Activated CD4-positive, CD25-positive, alpha-beta regulatory T cell (primary cell): Measurements from ENCODE around the gene TMEM82.
"Not testable (repeated sequence)": the region's sequence is repeated elsewhere in the genome, so short reads cannot be mapped to it uniquely, and the experiment has no call there.

ENCODE experiments used
- DNase-seq, 4 experiments: peaks; one replicate each; lab custom pipeline; 2025; lab: John Stamatoyannopoulos, UW

The TMEM82 gene

DNA sequence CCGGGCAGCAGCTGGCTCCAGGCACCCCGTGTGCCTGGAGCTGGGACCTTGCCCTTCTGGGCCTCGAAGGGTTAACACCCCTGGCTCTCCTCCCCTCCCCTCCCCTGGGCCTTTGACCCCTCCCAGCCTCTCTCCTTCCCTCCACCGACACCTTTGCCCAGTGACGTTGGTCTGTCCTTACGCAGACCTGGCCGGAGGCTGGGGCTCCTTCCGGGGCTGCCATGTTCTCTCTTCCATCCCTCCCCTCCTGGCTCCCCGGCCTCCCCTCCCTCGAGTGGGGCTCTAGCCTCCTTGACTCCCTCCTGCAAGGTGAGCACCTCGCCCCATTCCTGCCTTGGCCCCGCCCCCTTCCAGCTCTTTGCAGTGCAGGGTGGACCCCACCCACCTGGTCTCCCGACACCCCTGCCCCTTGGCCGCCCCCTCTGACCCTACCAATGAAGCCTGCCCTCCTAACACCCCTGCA is at the start of gene TMEM82:
Gene TMEM82, plus strand, starts transcription at position 161 of the 463 bp plus-strand sequence. Its CDS starts 61 bp downstream, at position 222.
- no peak for DNase-seq

GRCh38 chr1:15693371-15693770 is 48.9 kb upstream of the TMEM82 start:
- no peak for DNase-seq

- peak in 1 of 4 experiments; percentile 11 for DNase-seq
These were observed 45.3 kb upstream of the TMEM82 start for GRCh38 chr1:15696956-15697521.

DNA sequence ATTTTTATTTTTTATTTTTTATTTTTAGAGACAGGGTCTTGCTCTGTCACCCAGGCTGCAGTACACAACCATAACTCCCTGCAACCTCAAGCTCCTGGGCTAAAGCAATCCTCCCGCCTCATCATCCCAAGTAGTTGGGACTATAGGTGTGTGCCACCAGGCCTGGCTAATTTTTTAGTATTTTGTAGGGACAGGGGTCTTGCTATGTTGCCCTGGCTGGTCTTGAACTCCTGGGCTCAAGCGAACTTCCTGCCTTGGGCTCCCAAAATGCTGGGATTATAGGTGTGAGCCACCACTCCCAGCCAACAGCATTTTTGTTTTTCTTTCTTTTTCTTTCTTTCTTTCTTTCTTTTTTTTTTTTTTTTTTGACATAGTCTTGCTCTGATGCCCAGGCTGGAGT is 44.1 kb upstream of the TMEM82 start:
- DNase-seq = no peak

DNA sequence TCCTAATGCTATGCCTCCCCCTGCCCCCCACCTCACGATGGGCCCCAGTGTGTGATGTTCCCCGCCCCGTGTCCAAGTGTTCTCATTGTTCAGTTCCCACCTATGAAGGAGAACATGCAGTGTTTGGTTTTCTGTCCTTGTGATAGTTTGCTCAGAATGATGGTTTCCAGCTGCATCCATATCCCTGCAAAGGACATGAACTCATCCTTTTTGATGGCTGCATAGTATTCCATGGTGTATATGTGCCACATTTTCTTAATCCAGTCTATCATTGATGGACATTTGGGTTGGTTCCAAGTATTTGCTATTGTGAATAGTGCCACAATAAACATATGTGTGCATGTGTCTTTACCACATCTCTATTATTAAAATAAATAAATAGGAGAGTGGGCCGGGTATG is 43.0 kb upstream of the TMEM82 start:
- not testable (repeated sequence) for DNase-seq

DNA sequence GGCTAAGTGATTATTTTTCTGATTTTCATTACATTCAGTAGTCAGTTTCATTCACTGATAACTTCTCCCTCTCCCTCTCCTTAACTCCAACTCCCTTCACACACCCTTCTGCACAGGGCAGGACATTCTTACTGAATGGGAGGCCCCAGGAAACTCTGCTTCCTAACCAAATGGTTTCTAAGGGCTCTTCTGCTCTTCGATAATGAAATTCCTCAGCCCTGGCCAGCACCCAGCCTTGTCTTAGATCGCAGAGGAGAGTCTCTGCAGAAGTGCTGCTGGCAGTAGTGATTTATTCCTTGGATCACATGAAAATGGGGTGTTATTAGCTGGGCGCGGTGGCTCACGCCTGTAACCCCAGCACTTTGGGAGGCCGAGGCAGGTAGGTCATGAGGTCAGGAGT is 41.8 kb upstream of the TMEM82 start:
- DNase-seq = no peak

- DNase-seq = no peak
These were observed 40.5 kb upstream of the TMEM82 start for GRCh38 chr1:15701784-15702183.

DNA sequence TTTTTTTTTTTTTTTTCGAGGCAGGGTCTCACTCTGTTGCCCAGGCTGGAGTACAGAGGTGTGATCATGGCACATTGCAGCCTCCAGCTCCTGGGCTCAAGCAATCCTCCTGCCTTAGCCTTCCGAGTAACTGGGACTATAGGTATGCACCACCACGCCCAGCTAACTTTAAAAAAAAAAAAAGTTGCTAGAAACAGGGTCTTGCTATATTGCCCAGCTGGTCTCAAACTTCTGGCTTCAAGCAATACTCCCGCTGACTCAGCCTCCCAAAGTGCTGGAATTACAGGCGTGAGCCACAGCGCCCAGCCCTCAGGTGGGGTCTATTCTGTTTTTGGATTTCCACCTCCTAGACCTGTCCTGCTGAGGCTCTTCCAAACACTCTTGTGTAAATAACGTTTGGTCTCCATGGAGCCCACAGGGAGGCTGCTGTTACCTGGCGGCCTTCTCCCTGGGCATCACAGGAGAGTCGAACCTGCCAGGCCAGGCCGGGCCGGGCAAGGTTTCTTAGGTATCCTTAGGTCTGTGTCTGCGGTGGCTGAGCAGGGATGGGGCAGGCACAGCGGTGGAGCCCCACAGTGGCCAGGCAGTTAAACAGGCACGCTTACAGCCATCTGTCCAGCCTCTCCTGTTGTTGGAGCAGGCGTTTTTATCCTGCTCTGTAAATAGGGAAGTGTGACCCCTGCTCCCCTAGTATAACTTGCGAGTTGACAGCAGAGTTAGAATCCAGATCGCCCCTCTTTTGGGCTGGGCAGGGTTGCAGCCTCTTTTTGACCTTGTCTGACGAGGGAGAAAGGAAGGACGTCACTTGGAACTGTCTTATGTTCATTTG is 39.4 kb upstream of the TMEM82 start:
- DNase-seq = no peak

GRCh38 chr1:15703562-15703961 is 38.7 kb upstream of the TMEM82 start:
- DNase-seq = no peak

GRCh38 chr1:15704526-15705183 is 37.6 kb upstream of the TMEM82 start:
- no peak for DNase-seq

DNA sequence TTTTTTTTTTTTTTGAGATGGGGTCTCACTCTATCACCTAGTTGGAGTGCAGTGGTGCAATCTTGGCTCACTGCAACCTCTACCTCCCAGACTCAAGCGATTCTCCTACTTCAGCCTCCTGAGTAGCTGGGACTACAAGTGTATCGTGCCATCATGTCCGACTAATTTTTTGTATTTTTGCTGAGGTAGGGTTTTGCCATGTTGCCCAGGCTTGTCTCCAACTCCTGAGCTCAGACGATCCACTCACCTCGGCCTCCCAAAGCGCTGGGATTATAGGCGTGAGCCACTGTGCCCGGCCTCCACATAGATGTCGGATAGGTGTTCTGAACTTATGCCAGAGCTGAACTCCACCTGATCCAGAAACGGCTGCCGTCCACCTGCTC is 37.1 kb upstream of the TMEM82 start:
- no peak for DNase-seq

GRCh38 chr1:15706751-15707150 is 35.5 kb upstream of the TMEM82 start:
- DNase-seq = no peak

DNA sequence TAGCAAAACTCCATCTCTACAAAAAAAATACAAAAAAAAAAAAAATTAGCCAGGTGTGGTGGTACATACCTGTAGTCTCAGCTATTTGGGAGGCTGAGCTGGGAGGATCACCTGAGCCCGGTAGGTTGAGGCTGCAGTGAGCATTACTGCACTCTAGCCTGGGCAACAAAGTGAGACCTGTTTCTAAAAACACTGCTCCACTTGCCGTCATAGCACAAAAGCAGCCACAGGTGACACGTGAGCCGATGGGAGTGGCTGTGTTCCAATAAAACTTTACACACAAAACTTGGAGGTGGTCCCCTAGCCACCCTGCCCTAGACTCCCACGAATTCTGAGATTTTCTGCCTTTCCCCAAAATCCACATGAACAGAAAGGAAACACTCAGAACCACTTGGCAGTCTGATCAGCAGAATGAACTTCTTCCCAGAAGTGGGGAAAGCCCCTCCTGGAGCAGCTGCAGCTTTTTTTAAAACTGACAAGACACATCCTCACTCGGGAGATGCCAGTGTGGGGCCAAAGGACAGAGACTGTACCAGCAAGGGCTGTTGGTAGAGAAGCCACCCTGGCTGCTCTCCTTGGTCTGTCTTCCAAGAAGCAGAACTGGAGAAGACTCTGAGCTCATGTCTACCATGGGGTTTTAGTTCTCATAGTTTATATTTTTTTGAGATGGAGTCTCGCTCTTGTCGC is 34.9 kb upstream of the TMEM82 start:
- DNase-seq = no peak

- DNase-seq = no peak
These were observed 33.7 kb upstream of the TMEM82 start for GRCh38 chr1:15708486-15709137.

DNA sequence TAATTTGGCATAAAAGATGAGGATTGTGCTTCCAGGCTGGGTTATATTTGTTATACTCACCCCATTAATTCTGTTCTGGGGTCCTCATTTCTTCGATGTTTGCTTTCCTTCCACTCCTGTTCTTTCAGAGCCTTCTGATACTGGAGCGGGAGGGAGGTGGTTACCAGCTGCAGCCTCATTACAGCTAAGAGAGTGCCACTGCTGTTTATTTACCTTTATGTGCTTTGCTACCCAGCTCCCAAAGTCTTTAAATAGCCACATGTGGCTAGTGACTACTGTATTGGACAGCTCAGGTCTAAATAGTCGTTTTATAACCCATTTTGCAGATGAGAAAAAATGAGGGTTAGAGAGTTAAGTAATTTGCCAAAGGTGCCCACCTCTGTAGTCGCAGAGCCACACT is 33.1 kb upstream of the TMEM82 start:
- DNase-seq = no peak

DNA sequence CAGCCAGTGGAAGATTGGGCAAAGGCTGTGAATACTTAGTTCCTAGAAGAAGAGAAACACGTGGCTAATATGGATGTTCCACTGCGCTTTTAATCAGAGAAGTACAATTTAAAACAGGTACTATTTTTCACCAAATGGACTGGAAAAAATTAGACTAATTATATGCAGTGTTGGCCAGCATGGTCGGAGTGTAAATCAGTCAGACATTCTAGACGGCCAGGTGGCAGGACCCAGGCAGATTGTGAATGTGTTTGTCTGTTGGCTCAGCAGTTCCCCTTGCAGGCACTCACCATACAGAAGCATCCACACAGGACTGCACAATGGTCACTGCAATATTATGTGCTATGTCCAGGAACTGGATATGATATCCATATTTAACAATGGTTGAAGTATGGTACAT is 30.1 kb upstream of the TMEM82 start:
- no peak for DNase-seq

GRCh38 chr1:15714406-15715136 is 27.7 kb upstream of the TMEM82 start:
- no peak for DNase-seq

GRCh38 chr1:15717418-15718125 is 24.7 kb upstream of the TMEM82 start:
- no peak for DNase-seq

DNA sequence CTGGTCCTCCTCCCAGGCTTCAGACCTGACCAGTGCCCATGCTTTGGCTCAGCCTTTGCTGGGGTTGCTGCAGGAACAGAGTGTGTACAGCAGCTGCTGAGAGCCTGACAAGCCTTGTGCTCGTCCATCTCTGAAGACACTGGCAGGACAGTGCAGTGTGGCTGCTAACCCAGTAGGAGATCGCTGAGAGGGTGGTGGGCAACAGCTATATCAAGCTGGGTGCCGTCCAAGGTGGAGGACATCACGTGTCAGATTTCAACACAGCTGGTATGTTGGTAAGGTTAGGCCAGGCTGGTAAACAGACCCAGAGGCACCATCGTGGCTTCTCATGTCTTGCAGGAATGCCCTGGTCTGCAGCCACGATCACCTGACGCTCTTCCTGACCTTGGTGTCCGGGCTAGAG is 24.1 kb upstream of the TMEM82 start:
- DNase-seq = no peak

DNA sequence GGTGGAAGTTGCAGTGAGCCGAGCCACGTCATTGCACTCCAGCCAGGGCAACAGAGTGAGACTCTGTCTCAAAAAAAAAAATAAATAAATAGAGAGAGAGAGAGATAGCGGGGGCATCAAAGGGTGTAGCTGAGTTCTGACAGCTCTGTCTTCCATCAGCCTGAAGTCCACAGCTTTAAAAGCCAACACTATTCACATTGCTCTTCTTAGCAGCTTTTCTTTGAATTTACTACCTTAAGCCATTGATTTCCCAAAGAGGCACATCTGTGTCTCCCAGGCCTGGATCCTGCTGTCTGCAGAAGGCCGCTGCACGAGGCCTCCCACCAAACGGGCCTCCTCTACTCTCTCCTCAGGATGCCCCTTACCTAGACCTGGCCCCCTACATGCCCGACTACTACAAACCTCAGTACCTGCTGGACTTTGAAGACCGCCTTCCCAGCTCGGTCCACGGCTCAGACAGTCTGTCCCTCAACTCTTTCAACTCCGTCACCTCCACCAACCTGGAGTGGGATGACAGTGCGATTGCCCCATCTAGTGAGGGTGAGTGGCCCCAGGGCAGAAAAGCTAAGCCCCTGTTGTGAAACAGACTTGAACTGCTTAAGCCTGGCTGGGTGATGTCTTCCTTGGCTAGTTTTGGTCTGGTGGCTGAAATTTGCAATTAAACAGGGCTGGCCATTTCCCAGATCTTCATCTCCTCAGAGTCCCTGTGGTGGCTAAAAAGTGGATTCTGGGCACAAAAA is 22.7 kb upstream of the TMEM82 start:
- no peak for DNase-seq
